SK-N-SH (cell line): ENCODE measurements around the gene RASAL2.

Source experiments
- JUND ChIP-seq: IDR thresholded peaks from 2 replicates; pipeline ENCODE4 v1.4.0; 2012
- RCOR1 ChIP-seq: fragments of 150-350 bp; IDR thresholded peaks from 2 replicates; pipeline ENCODE4 v1.6.1; 2017; ENCODE audit warnings: antibody characterized with exemption, low read length
- SIN3A ChIP-seq: IDR thresholded peaks from 2 replicates; pipeline ENCODE4 v1.6.1; 2012; ENCODE audit warnings: low read depth, mild to moderate bottlenecking, low read length, moderate library complexity, borderline replicate concordance
- SMC3 ChIP-seq: IDR thresholded peaks from 2 replicates; pipeline ENCODE4 v1.6.1; 2012; ENCODE audit warnings: low read depth, low read length, improper control_type of control experiment
- TF ChIP-seq, protein P1 (sequence below): fragments of 200-600 bp; sonication (generic); IDR thresholded peaks from 2 replicates; pipeline ENCODE4 v1.6.1; 2017; ENCODE audit warnings: antibody characterized with exemption, mild to moderate bottlenecking, moderate library complexity
- TF ChIP-seq, protein P2 (sequence below): IDR thresholded peaks from 2 replicates; pipeline ENCODE4 v1.4.0; 2012; ENCODE audit warnings: low read depth, borderline replicate concordance
- TF ChIP-seq, protein P3 (sequence below): IDR thresholded peaks from 2 replicates; pipeline ENCODE4 v1.4.0; 2012; ENCODE audit warnings: low read depth

DNA sequence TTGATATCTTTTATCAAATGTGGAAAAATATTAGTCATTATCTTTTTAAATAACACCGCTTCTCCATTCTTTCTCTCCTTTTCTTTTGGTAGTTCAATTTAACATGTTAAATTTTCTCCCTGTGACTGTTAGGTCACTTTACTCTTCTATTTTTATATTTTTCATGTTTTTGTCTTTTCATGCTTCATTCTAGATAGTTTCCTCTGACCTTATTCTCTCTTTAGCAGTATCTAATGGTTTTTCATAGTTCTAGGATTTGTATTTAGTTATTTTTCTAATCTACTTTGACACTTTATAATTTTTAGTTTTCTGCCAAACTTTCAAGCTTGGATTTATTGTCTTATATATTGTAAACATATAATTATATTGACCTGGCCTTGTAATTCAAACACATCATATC, 116.0 kb downstream of the RASAL2 start:
- TF ChIP-seq SIN3A (no peak), JUND (no peak), RCOR1 (no peak), SMC3 (no peak)
- TF ChIP-seq, protein P1, sequence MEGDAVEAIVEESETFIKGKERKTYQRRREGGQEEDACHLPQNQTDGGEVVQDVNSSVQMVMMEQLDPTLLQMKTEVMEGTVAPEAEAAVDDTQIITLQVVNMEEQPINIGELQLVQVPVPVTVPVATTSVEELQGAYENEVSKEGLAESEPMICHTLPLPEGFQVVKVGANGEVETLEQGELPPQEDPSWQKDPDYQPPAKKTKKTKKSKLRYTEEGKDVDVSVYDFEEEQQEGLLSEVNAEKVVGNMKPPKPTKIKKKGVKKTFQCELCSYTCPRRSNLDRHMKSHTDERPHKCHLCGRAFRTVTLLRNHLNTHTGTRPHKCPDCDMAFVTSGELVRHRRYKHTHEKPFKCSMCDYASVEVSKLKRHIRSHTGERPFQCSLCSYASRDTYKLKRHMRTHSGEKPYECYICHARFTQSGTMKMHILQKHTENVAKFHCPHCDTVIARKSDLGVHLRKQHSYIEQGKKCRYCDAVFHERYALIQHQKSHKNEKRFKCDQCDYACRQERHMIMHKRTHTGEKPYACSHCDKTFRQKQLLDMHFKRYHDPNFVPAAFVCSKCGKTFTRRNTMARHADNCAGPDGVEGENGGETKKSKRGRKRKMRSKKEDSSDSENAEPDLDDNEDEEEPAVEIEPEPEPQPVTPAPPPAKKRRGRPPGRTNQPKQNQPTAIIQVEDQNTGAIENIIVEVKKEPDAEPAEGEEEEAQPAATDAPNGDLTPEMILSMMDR = no peak
- TF ChIP-seq, protein P2, sequence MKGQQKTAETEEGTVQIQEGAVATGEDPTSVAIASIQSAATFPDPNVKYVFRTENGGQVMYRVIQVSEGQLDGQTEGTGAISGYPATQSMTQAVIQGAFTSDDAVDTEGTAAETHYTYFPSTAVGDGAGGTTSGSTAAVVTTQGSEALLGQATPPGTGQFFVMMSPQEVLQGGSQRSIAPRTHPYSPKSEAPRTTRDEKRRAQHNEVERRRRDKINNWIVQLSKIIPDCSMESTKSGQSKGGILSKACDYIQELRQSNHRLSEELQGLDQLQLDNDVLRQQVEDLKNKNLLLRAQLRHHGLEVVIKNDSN = no peak
- TF ChIP-seq, protein P3, sequence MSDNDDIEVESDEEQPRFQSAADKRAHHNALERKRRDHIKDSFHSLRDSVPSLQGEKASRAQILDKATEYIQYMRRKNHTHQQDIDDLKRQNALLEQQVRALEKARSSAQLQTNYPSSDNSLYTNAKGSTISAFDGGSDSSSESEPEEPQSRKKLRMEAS = no peak
